GM23338 (cell line): ENCODE results near the gene DUSP5. TPM values are rescaled to one million over a fixed set of nuclear protein-coding genes. Genes with fewer than 3 reads are reported as not detected.

Source experiments
- ATAC-seq: fragments of 200-7000 bp; cut with Tn5 transposase; 3 replicates; pipeline ENCODE4 v1.9.1; 2020
- DNase-seq: peaks from one replicate; pipeline ENCODE4 v3.0.0-alpha.2; 2015; ENCODE audit warnings: low spot score
- H2AFZ ChIP-seq: fragments of 200-600 bp; sonication (generic); 2 replicates; pipeline ENCODE4 v1.8.0; 2016; ENCODE audit warnings: antibody characterized with exemption, mild to moderate bottlenecking, moderate library complexity
- H3F3A ChIP-seq: fragments of 200-600 bp; sonication (generic); replicated peaks from 2 replicates; pipeline ENCODE4 v1.8.0; 2017; ENCODE audit warnings: antibody characterized with exemption, mixed run types, low read depth
- H3K27ac ChIP-seq: fragments of 200-600 bp; sonication (generic); 2 replicates; pipeline ENCODE4 v1.6.1; 2016; ENCODE audit warnings: low read depth
- H3K27me3 ChIP-seq: fragments of 200-600 bp; sonication (generic); 2 replicates; pipeline ENCODE4 v1.8.0; 2016; ENCODE audit warnings: mild to moderate bottlenecking, mixed run types, moderate library complexity; ENCODE audit not compliant: insufficient read depth
- H3K36me3 ChIP-seq: fragments of 200-600 bp; sonication (generic); 2 replicates; pipeline ENCODE4 v1.8.0; 2016; ENCODE audit warnings: mild to moderate bottlenecking; ENCODE audit not compliant: insufficient read depth
- H3K4me1 ChIP-seq: fragments of 200-600 bp; sonication (generic); 2 replicates; pipeline ENCODE4 v1.8.0; 2016; ENCODE audit warnings: mild to moderate bottlenecking, moderate library complexity; ENCODE audit not compliant: insufficient read depth
- H3K4me2 ChIP-seq: fragments of 200-600 bp; sonication (generic); 2 replicates; pipeline ENCODE4 v1.7.1; 2017; ENCODE audit warnings: mixed run types
- H3K4me3 ChIP-seq: fragments of 200-600 bp; sonication (generic); 2 replicates; pipeline ENCODE4 v1.6.1; 2016; ENCODE audit warnings: mixed run types
- H3K79me2 ChIP-seq: fragments of 200-600 bp; sonication (generic); replicated peaks from 2 replicates; pipeline ENCODE4 v1.8.0; 2017; ENCODE audit warnings: mild to moderate bottlenecking; ENCODE audit not compliant: insufficient read depth
- H3K9me2 ChIP-seq: fragments of 200-600 bp; sonication (generic); 2 replicates; pipeline ENCODE4 v1.8.0; 2017; ENCODE audit not compliant: insufficient read depth
- H4K20me1 ChIP-seq: fragments of 200-600 bp; sonication (generic); replicated peaks from 2 replicates; pipeline ENCODE4 v1.8.0; 2017; ENCODE audit warnings: mild to moderate bottlenecking; ENCODE audit not compliant: insufficient read depth
- H3K27ac Mint-ChIP-seq: 2 replicates; pipeline ENCODE4 v1.8.0; 2020; ENCODE audit warnings: inconsistent platforms, mild to moderate bottlenecking, moderate library complexity, mixed read lengths
- H3K27me3 Mint-ChIP-seq: 3 replicates; pipeline ENCODE4 v1.8.0; 2022; ENCODE audit warnings: low read depth, mild to moderate bottlenecking, moderate library complexity, mixed read lengths, inconsistent platforms; ENCODE audit not compliant: insufficient read depth, poor library complexity
- H3K36me3 Mint-ChIP-seq: 3 replicates; pipeline ENCODE4 v1.8.0; 2021; ENCODE audit warnings: low read depth, mild to moderate bottlenecking, inconsistent platforms, moderate library complexity, mixed read lengths
- H3K4me1 Mint-ChIP-seq: 3 replicates; pipeline ENCODE4 v1.8.0; 2020; ENCODE audit warnings: mild to moderate bottlenecking, inconsistent platforms, mixed read lengths
- H3K4me3 Mint-ChIP-seq: 3 replicates; pipeline ENCODE4 v1.8.0; 2021; ENCODE audit warnings: moderate library complexity, mild to moderate bottlenecking, inconsistent platforms, mixed read lengths
- H3K9me3 Mint-ChIP-seq: 3 replicates; pipeline ENCODE4 v1.8.0; 2020; ENCODE audit warnings: moderate library complexity, mild to moderate bottlenecking, inconsistent platforms, mixed read lengths
- CREB1 ChIP-seq: fragments of 250-450 bp; sonication (Bioruptor Pico); IDR thresholded peaks from 2 replicates; pipeline ENCODE4 v1.5.0; 2020; ENCODE audit warnings: low read depth, mild to moderate bottlenecking, moderate library complexity
- CTCF ChIP-seq, 2 experiments: fragments of 200-600 bp in 1 of 2; sonication (generic) in 1 of 2; conservative IDR thresholded peaks; 2 replicates each; pipeline versions ENCODE4 v1.5.1 to v1.6.1; 2016 to 2017; ENCODE audit warnings: antibody characterized with exemption in 2 of 2, low read depth in 2 of 2, mild to moderate bottlenecking in 2 of 2, moderate library complexity in 1 of 2
- EZH2 ChIP-seq: fragments of 200-600 bp; sonication (generic); IDR thresholded peaks from one replicate; pipeline ENCODE4 v1.8.0; 2017; ENCODE audit warnings: antibody characterized with exemption, mild to moderate bottlenecking, low read depth; ENCODE audit not compliant: unreplicated experiment
- EZH2phosphoT487 ChIP-seq: fragments of 200-600 bp; sonication (generic); IDR thresholded peaks from one replicate; pipeline ENCODE4 v1.8.1; 2018; ENCODE audit warnings: antibody characterized with exemption; ENCODE audit not compliant: unreplicated experiment
- JUNB ChIP-seq: IDR thresholded peaks from one replicate; pipeline ENCODE4 v1.6.1; 2016; ENCODE audit warnings: antibody characterized with exemption; ENCODE audit not compliant: unreplicated experiment
- POLR2AphosphoS5 ChIP-seq: IDR thresholded peaks from 2 replicates; pipeline ENCODE4 v1.6.1; 2016; ENCODE audit warnings: antibody characterized with exemption, low read depth
- REST ChIP-seq: IDR thresholded peaks from one replicate; pipeline ENCODE4 v1.6.1; 2018; ENCODE audit warnings: antibody characterized with exemption; ENCODE audit not compliant: unreplicated experiment
- STAT1 ChIP-seq: IDR thresholded peaks from one replicate; pipeline ENCODE4 v1.6.1; 2016; ENCODE audit warnings: antibody characterized with exemption; ENCODE audit not compliant: unreplicated experiment
- ZNF114 ChIP-seq: fragments of 250-450 bp; sonication (Bioruptor Pico); IDR thresholded peaks from 2 replicates; pipeline ENCODE4 v1.5.0; 2020; ENCODE audit warnings: mild to moderate bottlenecking, moderate library complexity
- ZNF331 ChIP-seq: fragments of 250-450 bp; sonication (Bioruptor Pico); IDR thresholded peaks from 2 replicates; pipeline ENCODE4 v1.5.0; 2020; ENCODE audit warnings: low read depth, mild to moderate bottlenecking, moderate library complexity
- ZNF462 ChIP-seq: fragments of 250-450 bp; sonication (Bioruptor Pico); IDR thresholded peaks from 2 replicates; pipeline ENCODE4 v1.5.0; 2020; ENCODE audit warnings: mild to moderate bottlenecking, moderate library complexity
- polyA plus RNA-seq: library from polyadenylated mRNA; unstranded; fragments of >200 nt; fragmentation: Nextera tagmentation; extraction: Ambion mirVana; gene quantifications from 2 replicates; pipeline ENCODE4 v1.2.1, GENCODE V29; 2016
- total RNA-seq: library from RNA; depleted of rRNA; stranded (reverse); fragments of >200 nt; shearing (Covaris generic); gene quantifications from 2 replicates; pipeline ENCODE4 v1.2.3, GENCODE V29; 2014

Gene DUSP5
- total and polyA plus RNA-seq, 2 experiments from 2014 or later: 10.8 to 35.9 TPM

GRCh38 chr10:110549211-110549610, 51.5 kb downstream of the DUSP5 start:
- H3K27me3 ChIP-seq: no peaks in the 10 kb centered on the region
- H3K4me3 ChIP-seq: no peak overlapping the region
- no peak for TF ChIP-seq ZNF114
- TF ChIP-seq JUNB: no peak
- TF ChIP-seq CTCF (conservative IDR thresholded peaks at IDR 0.05; ENCODE audit: low read depth in 2 of 2): no peak
- TF ChIP-seq POLR2AphosphoS5: no peak
- TF ChIP-seq EZH2: no peak
- TF ChIP-seq ZNF331: no peak
- TF ChIP-seq STAT1: no peak
- TF ChIP-seq REST: no peak
- TF ChIP-seq EZH2phosphoT487: no peak
- no peak for TF ChIP-seq ZNF462 (CRISPR knock-in tag)
- no peak for TF ChIP-seq CREB1 (CRISPR knock-in tag)
- DNase-seq: no peak
- H3K9me2 ChIP-seq: no peaks in the 10 kb centered on the region
- H3K4me2 ChIP-seq: no peak overlapping the region
- Mint-ChIP-seq H3K36me3 (peaks cover 4% of the 10 kb centered on the region; the same call in 1 of the 3 replicates), H3K4me1 (peaks cover 21% of the 10 kb centered on the region), H3K4me3 (no peak overlapping the region), H3K9me3 (no peaks in the 10 kb centered on the region; the same call in 2 of the 3 replicates), H3K27ac (no peak overlapping the region), H3K27me3 (no peaks in the 10 kb centered on the region)
- H2AFZ ChIP-seq: no peak overlapping the region
- no peaks in the 10 kb centered on the region for H3K36me3 ChIP-seq
- no peak overlapping the region for H3K27ac ChIP-seq
- H3K79me2 ChIP-seq: no peaks in the 10 kb centered on the region
- peaks cover 7% of the 10 kb centered on the region for H3K4me1 ChIP-seq
- no peaks in the 10 kb centered on the region for H3F3A ChIP-seq
- no peak for ATAC-seq
- H4K20me1 ChIP-seq: no peaks in the 10 kb centered on the region
